ENCODE results near the gene YY1AP1. TPM values are rescaled to one million over a fixed set of nuclear protein-coding genes. Genes with fewer than 3 reads are reported as not detected.

Gene YY1AP1
- total RNA-seq, 1 experiment from 2014 or later, result 57.5 TPM

- peaks cover 29 to 43% (median 43%) of the 10 kb centered on the region in 3 experiments for H3K36me3 Mint-ChIP-seq (ENCODE audit: insufficient read depth in 1 of 3, low read depth in 3 of 3)
- Histone ChIP-seq H3K14ac (ENCODE audit: insufficient read depth, low read length) (no peak overlapping the region), H3K27me3 (ENCODE audit: insufficient read depth, low read length) (no peaks in the 10 kb centered on the region)
These were observed 31.1 kb downstream of the YY1AP1 start for GRCh38 chr1:155657463-155657862.

More at GRCh38 chr1:155657463-155657862, 31.1 kb downstream of the YY1AP1 start:
- Histone ChIP-seq H3K4ac (ENCODE audit: low read depth, low read length) (no peak overlapping the region), H4K20me1 (ENCODE audit: control insufficient read depth, insufficient read depth, insufficient read length) (no peaks in the 10 kb centered on the region), H4K91ac (ENCODE audit: insufficient read length, low read depth, low read length) (no peak overlapping the region), H3K23ac (ENCODE audit: insufficient read length, low read depth, low read length) (no peak overlapping the region), H2BK12ac (ENCODE audit: insufficient read length, low read depth, low read length) (no peak overlapping the region), H2BK15ac (ENCODE audit: low read depth, low read length) (no peak overlapping the region), H2AK5ac (ENCODE audit: insufficient read length, low read length) (no peak overlapping the region), H4K5ac (ENCODE audit: insufficient read length, low read depth, low read length) (no peak overlapping the region), H2BK20ac (ENCODE audit: low read depth, low read length, poor library complexity, severe bottlenecking) (no peak overlapping the region), H3K56ac (ENCODE audit: insufficient read length, low read depth, low read length) (no peak overlapping the region), H3K79me2 (ENCODE audit: insufficient read depth, low read length) (no peaks in the 10 kb centered on the region), H3K79me1 (ENCODE audit: insufficient read depth, low read depth, low read length, poor library complexity, severe bottlenecking) (no peaks in the 10 kb centered on the region), H2BK120ac (ENCODE audit: low read depth, low read length, poor library complexity, severe bottlenecking) (no peak overlapping the region), H3K27ac (ENCODE audit: insufficient read length, low read depth, low read length) (no peak overlapping the region), H3K4me1 (ENCODE audit: insufficient read depth, low read length) (no peaks in the 10 kb centered on the region), H2BK5ac (ENCODE audit: insufficient read length, low read length) (no peak overlapping the region), H3K9me3 (ENCODE audit: control insufficient read depth, low read depth, low read length) (no peaks in the 10 kb centered on the region), H3K18ac (ENCODE audit: insufficient read length, low read depth, low read length) (no peak overlapping the region), H2AFZ (ENCODE audit: low read length) (no peak overlapping the region), H3K23me2 (ENCODE audit: insufficient read length, low read depth, low read length, poor library complexity, severe bottlenecking) (no peaks in the 10 kb centered on the region), H4K8ac (replicated peaks; ENCODE audit: insufficient read length, low read depth, low read length) (no peak overlapping the region), H3T11ph (ENCODE audit: low read length) (no peak overlapping the region), H3K4me2 (ENCODE audit: insufficient read depth, insufficient read length, low read length) (no peak overlapping the region), H3K9ac (ENCODE audit: extremely low read depth, insufficient read length, low read length) (no peak overlapping the region)
- H3K27me3 Mint-ChIP-seq (ENCODE audit: low read depth), result peaks cover 4% of the 10 kb centered on the region
- no CpG with 5 or more reads among the region's 2 CpGs for WGBS (ENCODE audit: extremely low coverage, insufficient read length, low lambda C conversion rate)
- H3K4me1 Mint-ChIP-seq, result no peaks in the 10 kb centered on the region
- H3K9me3 Mint-ChIP-seq, result no peaks in the 10 kb centered on the region
- TF ChIP-seq CTCF (conservative IDR thresholded peaks at IDR 0.05), result no peak
- no peak overlapping the region for H3K27ac Mint-ChIP-seq
- DNase-seq, result no peak
- no peak overlapping the region for H3K4me3 Mint-ChIP-seq

All from H9 (cell line).